ENCODE results near the gene ENDOU.

Gene ENDOU

DNA sequence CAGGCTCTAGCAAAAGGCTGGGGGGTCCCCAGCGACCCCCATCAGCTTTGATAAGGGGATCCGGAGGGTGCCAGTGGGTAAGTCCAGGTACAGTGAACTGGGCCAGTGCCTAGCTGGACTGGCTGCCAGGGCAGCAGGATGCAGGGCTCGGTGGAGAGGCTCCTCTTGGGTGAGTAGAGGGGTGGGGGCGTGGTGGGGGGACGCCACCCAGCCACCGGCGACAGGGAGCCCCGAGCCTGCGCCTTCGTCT is 33.2 kb upstream of the ENDOU start:
- Histone ChIP-seq H3K27ac (peak overlapping the region in 19 of 21 experiments; percentile 48 to 91 (median 79)), H3K4me3 (peak overlapping the region; percentile 42 to 55 (median 49))

DNA sequence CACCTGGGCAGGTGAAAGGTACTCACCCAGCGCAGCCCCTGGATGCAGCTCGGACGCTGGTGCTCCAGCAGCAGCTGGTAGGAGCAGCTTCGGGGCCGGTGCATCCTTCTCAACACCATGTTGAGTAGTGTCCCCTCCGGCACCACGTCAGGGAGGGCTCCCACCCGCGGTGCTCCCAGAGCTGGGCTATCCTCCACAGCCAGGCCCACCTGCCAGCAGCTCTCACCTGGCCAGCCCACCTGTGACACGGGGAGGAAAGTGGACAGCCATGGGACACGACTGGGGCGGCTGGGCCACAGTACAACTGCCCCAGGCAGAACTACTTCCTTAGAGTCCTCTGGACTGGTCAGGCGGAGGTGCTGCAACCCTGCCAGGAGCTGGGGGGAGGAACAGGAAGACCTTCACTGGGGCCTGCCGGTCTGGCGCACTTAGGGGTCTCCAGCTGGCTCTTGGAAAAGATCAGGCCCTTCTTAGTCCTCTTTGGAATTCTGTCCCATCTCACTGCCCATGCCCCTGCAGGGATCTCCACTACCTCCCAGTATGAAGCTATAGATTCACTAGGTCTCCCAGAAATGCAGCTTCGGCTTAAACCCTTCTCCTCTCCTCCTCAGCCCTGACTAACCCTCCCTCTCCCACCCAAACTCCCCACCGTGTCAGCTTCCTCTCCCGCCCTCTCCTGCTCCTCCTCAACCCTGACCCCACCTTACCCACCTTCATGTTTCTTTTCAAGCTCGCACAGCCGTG is 32.7 kb upstream of the ENDOU start:
- peak overlapping the region in 18 of 21 experiments; percentile 48 to 91 (median 80) for H3K27ac ChIP-seq
- peak overlapping the region; percentile 42 to 55 (median 49) for H3K4me3 ChIP-seq

DNA sequence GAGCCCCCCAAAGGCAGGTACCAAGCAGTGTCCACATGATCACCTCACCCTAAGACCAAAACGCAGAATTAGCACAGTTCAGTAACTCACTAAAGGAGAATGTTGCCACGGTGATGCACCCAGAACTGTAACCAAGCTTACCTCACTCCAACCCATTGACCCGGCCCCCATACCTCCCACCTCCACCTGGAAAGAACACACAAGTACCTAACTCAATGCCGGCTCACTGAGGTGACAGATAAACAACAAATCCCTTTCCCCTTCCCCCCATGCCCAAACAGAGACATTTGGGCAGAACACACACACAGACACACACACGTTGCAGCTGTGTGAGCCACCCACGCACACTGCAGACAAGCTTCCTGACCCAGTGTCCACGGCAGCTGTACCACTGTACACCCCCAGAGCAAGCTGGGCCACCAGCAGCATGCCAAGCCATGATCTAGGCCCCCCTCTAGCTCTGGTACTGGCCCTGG is 32.1 kb upstream of the ENDOU start:
- Histone ChIP-seq H3K27ac (peak overlapping the region in 12 of 21 experiments; percentile 29 to 91 (median 70)), H3K4me3 (peak overlapping the region; percentile 9 to 55 (median 49))

DNA sequence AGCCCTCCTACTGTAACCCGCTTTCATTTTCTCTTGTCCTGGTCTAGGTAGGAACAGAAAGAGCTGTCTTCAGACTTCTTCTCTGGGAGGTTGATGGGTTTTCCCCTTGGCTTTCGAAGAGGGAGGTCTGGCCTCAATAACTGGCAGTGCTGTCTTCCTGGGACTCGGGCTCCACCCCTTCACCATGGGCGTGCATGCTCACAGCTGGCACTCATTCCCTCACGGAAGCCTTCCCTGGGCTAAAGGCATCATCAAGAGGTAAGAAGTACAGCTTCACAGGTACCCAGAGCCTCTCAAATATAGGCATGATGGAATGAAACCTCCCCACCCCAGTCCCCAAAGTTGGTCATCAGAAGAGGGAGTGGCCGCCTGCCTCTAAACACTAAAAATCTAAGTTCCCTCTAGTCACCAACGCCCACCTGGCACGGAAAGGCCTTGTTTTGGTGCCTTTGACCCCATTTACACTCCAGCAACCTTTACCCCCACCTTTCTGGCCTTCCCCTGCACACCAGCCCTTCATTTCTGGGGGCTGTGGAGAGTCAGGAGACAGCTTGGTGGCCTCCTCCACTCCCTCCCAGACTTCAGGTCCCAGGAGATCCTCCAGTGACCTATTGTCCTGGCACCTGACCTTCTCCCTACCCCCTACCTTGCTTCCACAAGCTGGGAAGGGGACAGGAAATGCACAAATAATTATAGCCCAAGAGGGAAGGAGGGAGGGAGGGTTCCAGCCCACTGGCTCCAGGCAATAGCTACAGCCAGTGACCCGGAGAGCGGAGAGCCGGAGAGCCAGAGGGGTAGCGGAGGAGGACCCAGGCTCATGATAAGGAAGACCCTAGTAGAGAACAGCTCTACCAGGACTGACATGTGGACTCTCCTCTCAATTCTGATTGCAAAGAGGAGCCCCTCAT is 30.6 kb upstream of the ENDOU start:
- Histone ChIP-seq H3K27ac (peak overlapping the region in 10 of 21 experiments; percentile 7 to 83 (median 55)), H3K4me3 (peak overlapping the region in 1 of 7 experiments; percentile 53)

DNA sequence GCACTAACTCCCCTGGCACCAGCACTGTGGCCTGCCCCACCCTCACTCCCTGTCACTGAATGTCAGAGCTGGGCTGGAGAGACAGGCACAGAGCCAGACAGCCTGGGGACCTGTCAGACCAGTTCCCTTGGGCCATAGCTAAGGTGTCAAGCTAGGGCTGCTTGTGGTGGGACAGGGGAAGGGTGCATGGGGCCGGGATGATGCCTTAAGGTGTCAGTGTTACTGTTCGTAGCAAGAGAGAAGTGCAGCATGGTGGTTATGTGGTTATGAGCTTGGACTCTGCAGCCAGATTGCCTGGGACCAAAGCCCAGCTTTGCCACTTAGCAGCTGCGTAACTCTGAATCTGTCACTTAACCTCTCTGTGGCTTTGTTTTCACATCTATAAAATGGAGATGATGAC is 29.6 kb upstream of the ENDOU start:
- no peak overlapping the region for H3K4me3 ChIP-seq
- peak overlapping the region in 6 of 21 experiments; percentile 10 to 70 (median 50) for H3K27ac ChIP-seq

DNA sequence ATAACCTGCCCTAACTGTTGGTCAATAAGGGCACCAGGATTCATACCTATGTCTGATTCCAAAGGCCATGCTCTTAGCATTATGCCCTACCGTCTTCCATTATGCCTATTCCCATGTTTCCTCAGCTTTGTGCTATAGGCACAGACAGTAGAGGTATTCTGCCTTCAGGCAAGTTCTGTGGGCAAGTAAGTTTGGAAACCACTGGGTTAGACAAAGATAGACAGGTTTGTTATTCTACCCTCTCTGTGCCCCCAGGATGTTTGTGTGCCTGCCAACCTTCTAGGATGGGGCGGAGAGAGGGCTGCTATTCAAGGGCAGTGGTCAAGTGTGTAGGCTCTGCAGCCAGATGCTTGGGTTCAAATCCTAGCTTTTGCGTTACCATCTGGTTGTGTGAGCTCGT is 28.8 kb upstream of the ENDOU start:
- peak overlapping the region in 16 of 21 experiments; percentile 11 to 70 (median 42) for H3K27ac ChIP-seq
- no peak overlapping the region for H3K4me3 ChIP-seq

DNA sequence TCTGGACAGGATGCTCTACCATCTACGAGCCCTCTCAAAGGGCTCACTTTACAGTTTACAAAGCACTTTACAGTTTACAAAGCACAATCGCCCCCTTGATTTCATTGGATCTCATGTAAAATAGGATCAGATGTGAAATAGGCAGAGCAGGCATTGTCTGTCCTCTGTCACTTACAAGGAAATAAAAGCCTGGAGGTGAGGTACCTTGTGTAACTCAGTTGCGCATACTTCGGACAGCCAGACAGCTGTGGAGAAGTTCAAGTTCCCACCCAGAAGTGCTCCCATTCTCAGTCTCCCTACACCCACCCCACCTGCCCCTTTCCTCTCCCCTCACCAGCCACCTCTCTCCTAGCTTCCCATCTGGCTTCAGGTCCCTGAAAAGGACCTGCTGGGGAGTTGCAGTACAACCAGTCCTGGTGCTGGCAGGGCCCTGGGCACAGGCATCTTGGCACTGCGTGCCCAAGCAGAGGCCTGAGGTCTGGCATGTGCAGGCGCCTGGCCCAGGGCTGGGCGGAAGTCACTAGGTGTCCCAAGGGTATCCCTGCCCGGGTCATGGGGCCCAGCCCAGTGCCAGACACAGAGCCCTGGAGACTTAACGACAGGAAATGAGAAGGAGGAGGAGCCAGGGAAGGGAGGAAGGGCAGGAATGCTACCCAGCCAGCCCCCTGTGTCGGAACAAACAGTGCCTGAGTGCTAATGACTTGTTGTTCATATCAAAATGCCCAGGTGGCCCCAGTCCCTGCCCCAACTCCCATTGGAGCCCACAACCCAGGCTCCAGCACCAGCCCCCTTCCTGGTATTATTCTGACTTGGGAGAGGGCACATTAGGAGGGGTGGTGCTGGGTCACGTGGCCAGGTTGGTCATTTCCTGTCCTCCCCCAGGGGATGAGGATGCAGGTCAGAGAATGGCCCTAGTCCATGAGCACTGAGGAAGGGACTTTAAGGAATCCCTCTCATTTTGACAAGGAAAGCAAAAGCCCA is 28.0 kb upstream of the ENDOU start:
- Histone ChIP-seq H3K27ac (peak overlapping the region in 18 of 21 experiments; percentile 2 to 70 (median 47)), H3K4me3 (no peak overlapping the region)

DNA sequence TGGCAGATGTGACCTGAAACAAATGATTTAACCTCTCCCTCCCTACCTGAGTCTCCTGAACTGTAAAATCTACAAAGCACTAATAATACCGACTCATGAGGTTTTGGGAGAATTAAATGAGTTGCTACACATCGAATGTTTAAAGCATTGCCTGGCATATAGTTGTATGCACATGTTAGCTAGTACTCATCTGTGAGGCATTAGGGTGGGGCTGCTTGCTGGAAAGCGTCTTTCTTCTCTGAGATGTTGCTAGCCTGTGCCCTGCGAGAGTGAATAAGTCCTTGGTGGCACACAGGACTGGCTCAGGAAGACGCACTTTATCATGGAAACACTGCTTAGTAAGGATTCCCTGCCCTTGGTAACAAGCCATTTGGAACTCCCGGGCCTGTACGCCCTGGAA is 27.3 kb upstream of the ENDOU start:
- Histone ChIP-seq H3K4me3 (no peak overlapping the region), H3K27ac (peak overlapping the region in 18 of 21 experiments; percentile 2 to 70 (median 41))

DNA sequence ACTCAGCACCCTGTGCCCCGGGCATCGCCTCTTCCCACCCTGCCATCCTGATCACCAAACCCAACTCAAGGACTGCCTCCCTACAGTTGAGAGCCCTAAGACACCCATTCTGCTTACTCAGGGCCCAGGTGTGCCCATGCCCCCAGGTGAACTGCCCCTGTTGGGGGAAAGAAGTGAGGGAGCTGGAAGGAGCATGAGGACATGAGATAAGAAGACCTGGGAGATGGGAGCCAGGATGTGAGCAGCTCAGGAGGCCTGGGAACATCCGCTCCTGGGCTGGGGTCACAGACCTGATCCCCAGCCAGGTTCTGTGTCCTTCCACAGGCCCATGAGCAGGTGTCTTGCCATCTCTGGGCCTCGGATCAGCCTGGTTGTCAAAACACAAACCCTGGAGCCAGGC is 26.8 kb upstream of the ENDOU start:
- Histone ChIP-seq H3K4me3 (no peak overlapping the region), H3K27ac (peak overlapping the region in 13 of 21 experiments; percentile 4 to 70 (median 35))

DNA sequence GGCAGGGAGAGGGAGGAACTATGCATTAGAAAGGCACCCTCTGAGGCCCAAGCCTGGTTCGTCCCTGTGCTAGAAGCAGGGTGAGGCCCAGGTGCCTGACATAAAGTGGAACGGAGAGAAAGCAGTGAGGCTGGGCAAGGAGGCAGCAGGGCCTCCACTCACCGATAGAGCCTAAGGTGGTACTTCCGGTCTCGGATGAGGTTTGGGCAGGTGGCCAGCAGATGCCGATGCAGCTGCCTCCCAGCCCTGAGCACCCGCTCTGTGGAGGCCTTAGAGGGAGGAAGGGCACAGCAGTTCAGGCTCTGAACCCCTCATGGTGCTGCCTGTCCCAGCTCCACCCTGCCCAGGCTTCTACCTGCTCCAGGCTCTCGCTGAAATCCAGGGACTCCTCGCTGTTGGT is 26.3 kb upstream of the ENDOU start:
- Histone ChIP-seq H3K4me3 (no peak overlapping the region), H3K27ac (peak overlapping the region in 5 of 21 experiments; percentile 4 to 59 (median 35))

DNA sequence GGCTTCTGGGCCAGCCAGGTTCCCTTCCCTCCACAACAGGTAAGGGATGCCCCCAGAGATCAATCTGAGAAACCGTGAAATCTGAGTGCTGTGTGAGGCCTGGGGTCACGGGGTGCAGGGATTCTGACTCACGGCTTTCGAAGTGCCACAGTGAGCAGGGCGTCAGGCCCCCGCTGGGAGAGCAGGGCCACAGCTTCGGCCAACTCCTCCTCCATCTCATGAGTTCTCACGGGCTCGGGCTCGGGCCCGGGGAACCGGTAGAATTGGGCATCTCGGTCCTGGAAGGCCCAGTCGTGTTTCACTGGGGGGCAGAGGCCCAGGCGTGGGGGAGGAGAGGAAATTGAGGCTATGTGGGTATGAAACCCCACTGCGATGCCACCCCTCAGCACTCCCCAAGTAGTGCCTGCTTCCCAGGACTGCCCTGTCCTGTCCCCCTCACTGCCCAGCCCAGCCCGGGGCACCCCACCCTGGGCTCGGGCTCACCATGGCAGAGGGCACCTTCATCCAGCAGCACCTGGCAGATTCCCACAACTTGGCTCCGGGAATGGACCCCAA is 25.7 kb upstream of the ENDOU start:
- Histone ChIP-seq H3K4me3 (no peak overlapping the region), H3K27ac (no peak overlapping the region)

DNA sequence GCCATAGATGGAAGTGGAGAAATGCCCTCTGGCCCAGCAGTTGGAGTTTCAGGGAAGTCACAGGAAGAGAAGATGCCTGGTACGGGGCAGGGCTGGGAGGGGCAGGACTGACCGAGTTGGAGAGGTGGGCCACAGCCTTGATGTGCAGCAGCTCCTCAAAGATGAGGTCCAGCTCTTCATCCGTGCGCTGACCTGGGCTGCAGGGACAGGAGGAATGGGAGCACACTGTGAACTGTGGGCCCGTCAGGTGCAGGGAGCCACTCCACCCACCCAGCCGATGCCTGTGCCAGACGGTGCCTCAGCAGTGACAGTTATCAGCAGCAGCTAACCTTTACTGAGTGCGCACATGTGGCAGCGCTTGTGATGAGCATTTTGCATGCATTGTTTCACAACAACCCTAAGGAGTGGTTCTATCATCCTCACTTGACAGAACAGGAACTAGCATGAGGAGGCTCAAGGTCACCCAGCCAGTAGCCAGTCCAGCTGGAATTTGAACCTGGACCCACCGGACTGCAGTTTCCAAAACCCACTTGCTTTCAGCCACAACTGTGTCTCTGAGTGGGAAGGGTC is 25.0 kb upstream of the ENDOU start:
- Histone ChIP-seq H3K27ac (no peak overlapping the region), H3K4me3 (no peak overlapping the region)

DNA sequence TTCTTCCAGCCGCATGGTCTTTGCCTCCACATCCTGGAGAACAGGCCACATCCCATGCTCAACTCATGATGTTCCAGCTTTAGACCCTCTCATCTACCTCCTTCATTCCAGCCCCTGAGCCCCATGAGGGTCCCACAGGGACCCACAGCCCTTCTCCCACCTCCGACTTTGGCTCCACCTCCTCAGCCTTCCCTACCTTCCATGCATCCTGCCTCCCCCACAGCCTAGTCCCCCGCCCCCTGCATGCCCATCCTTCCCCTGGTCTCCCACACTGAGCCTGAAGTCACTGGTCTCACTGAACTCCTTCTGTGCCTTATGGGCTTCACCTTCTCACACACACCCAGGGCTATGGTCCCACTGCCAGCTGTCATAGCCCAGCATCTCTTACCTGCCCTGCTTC is 23.6 kb upstream of the ENDOU start:
- H3K27ac ChIP-seq: no peak overlapping the region
- H3K4me3 ChIP-seq: no peak overlapping the region

DNA sequence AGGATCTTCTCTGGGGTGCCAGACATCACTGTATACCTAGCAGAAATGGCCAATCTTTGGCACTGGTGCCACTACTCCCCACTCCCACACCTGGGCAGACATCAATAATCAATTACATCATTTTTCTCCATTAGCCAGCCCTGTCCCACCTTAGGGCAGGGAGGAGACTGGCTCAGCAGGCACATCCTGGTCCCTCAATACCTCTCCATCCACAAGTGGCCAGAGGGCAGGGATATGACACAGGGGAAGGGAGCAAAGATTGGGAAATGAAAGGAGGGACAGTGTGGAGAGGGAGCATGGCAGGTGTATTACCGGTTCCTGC is 23.2 kb upstream of the ENDOU start:
- no peak overlapping the region for H3K27ac ChIP-seq
- no peak overlapping the region for H3K4me3 ChIP-seq

DNA sequence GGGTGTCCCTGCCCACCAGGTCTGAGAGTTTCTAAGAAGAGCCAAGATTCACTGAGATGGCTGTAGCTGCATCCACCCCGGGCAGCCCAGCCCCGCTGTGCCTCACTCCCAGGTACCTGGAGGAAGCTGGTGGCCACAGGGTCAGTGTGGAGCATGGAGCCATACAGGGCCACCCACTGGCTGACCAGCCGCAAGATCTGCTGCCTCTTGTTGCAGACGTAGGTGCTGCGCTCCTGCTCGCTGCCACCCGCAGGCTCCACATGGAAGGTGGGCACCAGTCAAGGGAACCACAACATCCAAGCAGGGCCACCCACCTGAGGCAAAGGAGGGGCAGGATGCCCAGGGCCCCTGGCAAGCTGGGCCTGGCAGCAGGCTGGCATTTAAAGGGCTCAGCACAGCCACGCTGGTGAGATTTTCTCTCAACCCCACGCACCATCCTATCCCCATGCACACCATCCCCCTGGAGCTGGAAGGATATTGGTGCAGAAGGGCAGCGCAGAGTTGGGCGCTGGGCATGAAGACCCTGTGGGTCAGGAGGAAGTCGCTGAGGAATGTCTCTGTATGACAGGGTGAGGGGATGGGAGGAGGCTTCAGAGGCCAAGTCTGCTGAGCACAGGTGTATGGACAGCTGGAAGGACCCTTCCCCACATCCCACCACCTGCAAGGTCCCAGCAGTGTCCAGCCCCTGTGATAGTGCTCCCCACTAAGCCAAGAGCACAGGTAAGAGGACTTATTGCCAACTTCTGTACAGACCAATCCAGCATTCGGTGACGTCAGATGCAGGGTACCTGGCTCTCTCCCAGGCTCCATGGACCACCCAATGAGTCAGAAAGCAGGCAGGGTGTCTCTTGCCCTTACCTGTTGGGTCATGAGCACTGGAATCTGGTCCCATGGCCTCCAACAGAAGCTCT is 22.6 kb upstream of the ENDOU start:
- no peak overlapping the region for H3K27ac ChIP-seq
- H3K4me3 ChIP-seq: no peak overlapping the region

DNA sequence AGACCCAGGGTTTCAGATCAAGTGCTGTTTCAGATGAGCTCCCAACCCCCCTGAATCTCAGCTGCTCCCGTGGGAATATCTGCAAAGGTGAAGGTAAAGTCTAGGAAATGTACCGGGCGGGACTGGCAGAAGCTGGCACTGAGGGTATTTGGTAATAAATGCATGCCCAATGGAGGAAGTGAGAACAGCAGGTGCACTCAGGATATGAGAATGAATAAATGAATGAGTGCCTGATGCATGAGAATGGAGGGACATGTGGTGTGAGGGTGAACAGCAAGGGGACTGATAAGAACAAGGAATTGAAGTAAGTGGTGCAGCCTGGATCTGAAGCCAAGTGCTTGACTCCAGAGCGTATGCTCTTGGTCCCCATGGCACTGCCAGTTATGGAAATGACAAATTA is 21.8 kb upstream of the ENDOU start:
- Histone ChIP-seq H3K27ac (no peak overlapping the region), H3K4me3 (no peak overlapping the region)

DNA sequence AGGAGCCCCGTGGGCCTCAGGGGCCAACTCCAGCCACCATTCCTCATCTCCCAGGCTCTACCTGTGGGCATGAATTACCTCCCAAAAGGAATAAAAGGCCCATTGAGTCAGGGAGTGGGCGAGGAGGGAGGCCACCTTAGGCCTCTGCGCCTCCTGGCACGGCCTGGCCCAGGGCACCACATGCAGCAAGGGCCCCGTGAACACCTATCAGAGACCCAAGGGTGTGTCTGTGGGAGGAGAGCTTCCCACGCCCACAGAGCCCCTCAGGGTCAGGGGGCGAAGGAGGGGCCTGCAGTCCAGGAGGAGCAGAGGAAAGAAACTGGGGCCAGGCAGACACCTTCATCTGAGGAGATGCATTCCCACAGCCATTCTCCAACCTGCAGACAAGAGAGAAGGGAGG is 21.2 kb upstream of the ENDOU start:
- Histone ChIP-seq H3K27ac (no peak overlapping the region), H3K4me3 (no peak overlapping the region)

DNA sequence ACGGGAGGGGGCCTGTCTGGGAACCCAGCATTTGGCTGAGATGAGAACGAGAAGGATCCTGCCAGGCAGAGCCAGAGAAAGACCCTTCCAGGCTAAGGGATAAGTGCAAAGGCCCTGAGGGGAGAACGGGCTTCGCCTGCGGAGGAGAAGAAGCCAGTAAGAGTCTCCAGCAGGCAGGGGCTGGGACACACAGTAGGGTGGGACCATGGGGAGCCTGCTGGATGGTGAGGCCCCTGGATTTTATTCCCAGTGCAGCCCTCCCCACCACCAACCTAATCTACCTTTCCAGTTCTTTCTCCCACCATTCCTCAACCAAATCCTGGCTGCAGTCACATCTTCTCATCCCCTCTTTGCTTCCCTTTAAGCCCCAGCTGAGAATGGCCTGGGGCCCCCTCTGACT is 20.8 kb upstream of the ENDOU start:
- H3K4me3 ChIP-seq: no peak overlapping the region
- no peak overlapping the region for H3K27ac ChIP-seq
